Nephron (organoid): ENCODE data around the gene MCCC2.

Experiments used
- H3K27ac Mint-ChIP-seq, 3 experiments: 2 replicates each; pipeline ENCODE4 v1.8.0; 2020; ENCODE audit warnings: mixed read lengths in 3 of 3, mild to moderate bottlenecking in 2 of 3, moderate library complexity in 1 of 3
- H3K27me3 Mint-ChIP-seq: 2 replicates; pipeline ENCODE4 v1.8.0; 2021; ENCODE audit warnings: low read depth, mild to moderate bottlenecking, moderate library complexity, mixed read lengths
- H3K36me3 Mint-ChIP-seq: 2 replicates; pipeline ENCODE4 v1.8.0; 2020; ENCODE audit warnings: low read depth, mixed read lengths
- H3K4me1 Mint-ChIP-seq: 2 replicates; pipeline ENCODE4 v1.8.0; 2020; ENCODE audit warnings: mixed read lengths
- H3K4me3 Mint-ChIP-seq, 3 experiments: 2 replicates each; pipeline ENCODE4 v1.8.0; 2020; ENCODE audit warnings: mild to moderate bottlenecking in 3 of 3, mixed read lengths in 3 of 3, moderate library complexity in 2 of 3
- H3K9me3 Mint-ChIP-seq: 2 replicates; pipeline ENCODE4 v1.8.0; 2020; ENCODE audit warnings: mixed read lengths
- CTCF ChIP-seq, 3 experiments: fragments of 200-600 bp; sonication (generic); IDR thresholded peaks; one replicate each; pipeline ENCODE4 v1.5.0; 2021; ENCODE audit warnings: antibody characterized with exemption in 3 of 3; ENCODE audit not compliant: unreplicated experiment in 3 of 3

Gene MCCC2

GRCh38 chr5:71699233-71699632, 112.1 kb downstream of the MCCC2 start:
- Mint-ChIP-seq H3K36me3 (no peaks in the 10 kb centered on the region), H3K27me3 (peaks cover 3% of the 10 kb centered on the region), H3K4me3 (no peak overlapping the region), H3K27ac (peak overlapping the region in 1 of 3 experiments; percentile 42), H3K9me3 (no peaks in the 10 kb centered on the region), H3K4me1 (peaks cover 4% of the 10 kb centered on the region)
- no peak for TF ChIP-seq CTCF (IDR thresholded peaks at IDR 0.05; ENCODE audit: unreplicated experiment in 3 of 3)

GRCh38 chr5:71699751-71700150, 112.6 kb downstream of the MCCC2 start:
- no peaks in the 10 kb centered on the region for H3K9me3 Mint-ChIP-seq
- H3K4me3 Mint-ChIP-seq, result no peak overlapping the region
- H3K4me1 Mint-ChIP-seq, result no peaks in the 10 kb centered on the region
- no peak overlapping the region for H3K27ac Mint-ChIP-seq
- TF ChIP-seq CTCF (IDR thresholded peaks at IDR 0.05; ENCODE audit: unreplicated experiment in 3 of 3), result no peak
- no peaks in the 10 kb centered on the region for H3K36me3 Mint-ChIP-seq
- peaks cover 3% of the 10 kb centered on the region for H3K27me3 Mint-ChIP-seq

GRCh38 chr5:71700803-71701202, 113.7 kb downstream of the MCCC2 start:
- no peaks in the 10 kb centered on the region for H3K4me1 Mint-ChIP-seq
- no peak overlapping the region for H3K4me3 Mint-ChIP-seq
- no peaks in the 10 kb centered on the region for H3K36me3 Mint-ChIP-seq
- no peak overlapping the region for H3K27ac Mint-ChIP-seq
- no peak for TF ChIP-seq CTCF (IDR thresholded peaks at IDR 0.05; ENCODE audit: unreplicated experiment in 3 of 3)
- H3K27me3 Mint-ChIP-seq, result peaks cover 3% of the 10 kb centered on the region
- no peaks in the 10 kb centered on the region for H3K9me3 Mint-ChIP-seq

- Mint-ChIP-seq H3K9me3 (no peaks in the 10 kb centered on the region), H3K27ac (no peak overlapping the region), H3K4me1 (no peaks in the 10 kb centered on the region), H3K36me3 (no peaks in the 10 kb centered on the region), H3K4me3 (no peak overlapping the region), H3K27me3 (peaks cover 3% of the 10 kb centered on the region)
- no peak for TF ChIP-seq CTCF (IDR thresholded peaks at IDR 0.05; ENCODE audit: unreplicated experiment in 3 of 3)
Observed at GRCh38 chr5:71701407-71701806, 114.3 kb downstream of the MCCC2 start.

- Mint-ChIP-seq H3K27ac (no peak overlapping the region), H3K36me3 (no peaks in the 10 kb centered on the region), H3K4me3 (no peak overlapping the region), H3K27me3 (peaks cover 4% of the 10 kb centered on the region), H3K4me1 (no peaks in the 10 kb centered on the region), H3K9me3 (no peaks in the 10 kb centered on the region)
- TF ChIP-seq CTCF (IDR thresholded peaks at IDR 0.05; ENCODE audit: unreplicated experiment in 3 of 3), result no peak
Observed at GRCh38 chr5:71703941-71704340, 116.8 kb downstream of the MCCC2 start.

- Mint-ChIP-seq H3K36me3 (no peaks in the 10 kb centered on the region), H3K27ac (no peak overlapping the region), H3K4me1 (no peaks in the 10 kb centered on the region), H3K4me3 (no peak overlapping the region), H3K9me3 (no peaks in the 10 kb centered on the region), H3K27me3 (peaks cover 8% of the 10 kb centered on the region)
- TF ChIP-seq CTCF (IDR thresholded peaks at IDR 0.05; ENCODE audit: unreplicated experiment in 3 of 3), result no peak
Observed at GRCh38 chr5:71705421-71705820, 118.3 kb downstream of the MCCC2 start.
